Fibroblast of lung (primary cell): ENCODE measurements around the gene ZDHHC14. TPM values are rescaled to one million over a fixed set of nuclear protein-coding genes. Genes with fewer than 3 reads are reported as not detected.
A peak's percentile ranks its signal among the peaks of the same experiment; 100 is the strongest.

Experiments used
- DNase-seq, 2 donors: peaks; one replicate each; pipeline versions ENCODE4 v3.0.0 to v3.0.0-alpha.2; 2010; ENCODE audit warnings: low read depth in 2 of 2
- H2AFZ ChIP-seq: 2 replicates; pipeline ENCODE4 v1.5.1; 2012; ENCODE audit warnings: low read length, control low read depth, inconsistent platforms
- H3K27ac ChIP-seq: 2 replicates; pipeline ENCODE4 v1.5.1; 2011; ENCODE audit warnings: low read length, control low read depth; ENCODE audit not compliant: insufficient read depth
- H3K27me3 ChIP-seq: 2 replicates; pipeline ENCODE4 v1.5.1; 2011; ENCODE audit warnings: mild to moderate bottlenecking, low read length; ENCODE audit not compliant: control insufficient read depth, insufficient read depth
- H3K36me3 ChIP-seq: 2 replicates; pipeline ENCODE4 v1.5.1; 2011; ENCODE audit warnings: low read length; ENCODE audit not compliant: control insufficient read depth, insufficient read depth
- H3K4me1 ChIP-seq: 2 replicates; pipeline ENCODE4 v1.5.1; 2011; ENCODE audit warnings: low read length; ENCODE audit not compliant: control insufficient read depth, insufficient read depth; ENCODE audit errors: extremely low read depth
- H3K4me2 ChIP-seq: 2 replicates; pipeline ENCODE4 v1.5.1; 2011; ENCODE audit warnings: low read length, control low read depth; ENCODE audit not compliant: insufficient read depth; ENCODE audit errors: extremely low read depth
- H3K4me3 ChIP-seq, 4 experiments: fragments of 200-600 bp in 1 of 4; sonication (generic) in 1 of 4; replicated peaks in 1 of 4; 2 replicates each; pipeline ENCODE4 v1.5.1; 2011 to 2016; ENCODE audit warnings: low read length in 4 of 4, low read depth in 3 of 4, mild to moderate bottlenecking in 3 of 4, control low read depth in 2 of 4, inconsistent platforms in 1 of 4, mixed read lengths in 1 of 4; ENCODE audit not compliant: insufficient read depth in 1 of 4; ENCODE audit errors: control extremely low read depth in 1 of 4
- H3K79me2 ChIP-seq: 2 replicates; pipeline ENCODE4 v1.5.1; 2012; ENCODE audit warnings: mild to moderate bottlenecking, low read length, inconsistent platforms; ENCODE audit not compliant: control insufficient read depth, insufficient read depth
- H3K9ac ChIP-seq: 2 replicates; pipeline ENCODE4 v1.5.1; 2011; ENCODE audit warnings: mild to moderate bottlenecking, low read length, control low read depth; ENCODE audit not compliant: insufficient read depth
- H3K9me3 ChIP-seq: 2 replicates; pipeline ENCODE4 v1.5.1; 2012; ENCODE audit warnings: low read depth, low read length; ENCODE audit not compliant: control insufficient read depth, insufficient read depth
- H4K20me1 ChIP-seq: 2 replicates; pipeline ENCODE4 v1.5.1; 2011; ENCODE audit warnings: low read length; ENCODE audit not compliant: control insufficient read depth, insufficient read depth; ENCODE audit errors: extremely low read depth
- EZH2 ChIP-seq: IDR thresholded peaks from 2 replicates; pipeline ENCODE4 v1.5.1; 2012; ENCODE audit warnings: low read length, control low read depth, mild to moderate bottlenecking; ENCODE audit errors: missing control alignments
- polyA plus RNA-seq, 2 donors: library from polyadenylated mRNA; depleted of rRNA in 1 of 2; stranded (reverse) in 1 of 2; unstranded in 1 of 2; fragments of >200 nt; gene quantifications; 2 replicates each; pipeline ENCODE4 v1.2.1, GENCODE V29; 2011 to 2012; ENCODE audit warnings: missing spikeins in 1 of 2
- total RNA-seq: library from RNA; depleted of rRNA; stranded (reverse); fragments of >200 nt; gene quantifications from 2 replicates; pipeline ENCODE4 v1.2.1, GENCODE V29; 2014
- TF ChIP-seq, protein P1 (sequence below), 2 donors: IDR thresholded peaks in 1 of 2; conservative IDR thresholded peaks in 1 of 2; 1 replicate in 1 of 2; 2 replicates in 1 of 2; pipeline ENCODE4 v1.5.1; 2011 to 2012; ENCODE audit warnings: low read length in 2 of 2, control low read depth in 1 of 2, inconsistent platforms in 1 of 2, low read depth in 1 of 2, mild to moderate bottlenecking in 1 of 2

The ZDHHC14 gene
- total and polyA plus RNA-seq, 2 donors (not counting 1 experiment from before 2014, with no cell fraction given): 1.7 to 3.5 TPM

- Histone ChIP-seq H3K9me3 (no peaks in the 10 kb centered on the region), H3K27me3 (no peaks in the 10 kb centered on the region), H2AFZ (no peak overlapping the region), H3K79me2 (no peaks in the 10 kb centered on the region), H3K9ac (no peak overlapping the region), H3K4me3 (no peak overlapping the region), H3K36me3 (no peaks in the 10 kb centered on the region), H4K20me1 (no peaks in the 10 kb centered on the region), H3K4me2 (no peak overlapping the region), H3K4me1 (no peaks in the 10 kb centered on the region), H3K27ac (no peak overlapping the region)
- DNase-seq: peak in 1 of 2 donors; percentile 11
- no peak for TF ChIP-seq EZH2
- TF ChIP-seq, protein P1, sequence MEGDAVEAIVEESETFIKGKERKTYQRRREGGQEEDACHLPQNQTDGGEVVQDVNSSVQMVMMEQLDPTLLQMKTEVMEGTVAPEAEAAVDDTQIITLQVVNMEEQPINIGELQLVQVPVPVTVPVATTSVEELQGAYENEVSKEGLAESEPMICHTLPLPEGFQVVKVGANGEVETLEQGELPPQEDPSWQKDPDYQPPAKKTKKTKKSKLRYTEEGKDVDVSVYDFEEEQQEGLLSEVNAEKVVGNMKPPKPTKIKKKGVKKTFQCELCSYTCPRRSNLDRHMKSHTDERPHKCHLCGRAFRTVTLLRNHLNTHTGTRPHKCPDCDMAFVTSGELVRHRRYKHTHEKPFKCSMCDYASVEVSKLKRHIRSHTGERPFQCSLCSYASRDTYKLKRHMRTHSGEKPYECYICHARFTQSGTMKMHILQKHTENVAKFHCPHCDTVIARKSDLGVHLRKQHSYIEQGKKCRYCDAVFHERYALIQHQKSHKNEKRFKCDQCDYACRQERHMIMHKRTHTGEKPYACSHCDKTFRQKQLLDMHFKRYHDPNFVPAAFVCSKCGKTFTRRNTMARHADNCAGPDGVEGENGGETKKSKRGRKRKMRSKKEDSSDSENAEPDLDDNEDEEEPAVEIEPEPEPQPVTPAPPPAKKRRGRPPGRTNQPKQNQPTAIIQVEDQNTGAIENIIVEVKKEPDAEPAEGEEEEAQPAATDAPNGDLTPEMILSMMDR (conservative IDR thresholded peaks at IDR 0.05 in 1 of 2, IDR thresholded peaks at IDR 0.05 in 1 of 2; ENCODE audit: low read depth in 1 of 2, low read length in 2 of 2): no peak
Measured at GRCh38 chr6:157563611-157564284, 182.8 kb downstream of the ZDHHC14 start.

- no peaks in the 10 kb centered on the region for H3K4me1 ChIP-seq
- H3K36me3 ChIP-seq: no peaks in the 10 kb centered on the region
- H3K4me2 ChIP-seq: no peak overlapping the region
- H3K4me3 ChIP-seq: no peak overlapping the region
- H3K79me2 ChIP-seq: no peaks in the 10 kb centered on the region
- TF ChIP-seq, protein P1 (conservative IDR thresholded peaks at IDR 0.05 in 1 of 2, IDR thresholded peaks at IDR 0.05 in 1 of 2; ENCODE audit: low read depth in 1 of 2, low read length in 2 of 2): no peak
- no peak for TF ChIP-seq EZH2
- H3K27me3 ChIP-seq: no peaks in the 10 kb centered on the region
- no peak overlapping the region for H2AFZ ChIP-seq
- no peak overlapping the region for H3K9ac ChIP-seq
- H3K9me3 ChIP-seq: no peaks in the 10 kb centered on the region
- DNase-seq: no peak
- H3K27ac ChIP-seq: no peak overlapping the region
- no peaks in the 10 kb centered on the region for H4K20me1 ChIP-seq
Measured at GRCh38 chr6:157568702-157569101, 187.7 kb downstream of the ZDHHC14 start.

GRCh38 chr6:157569543-157569942, 188.6 kb downstream of the ZDHHC14 start:
- no peak overlapping the region for H2AFZ ChIP-seq
- DNase-seq: no peak
- H3K4me3 ChIP-seq: no peak overlapping the region
- H3K36me3 ChIP-seq: no peaks in the 10 kb centered on the region
- H3K79me2 ChIP-seq: no peaks in the 10 kb centered on the region
- TF ChIP-seq, protein P1 (conservative IDR thresholded peaks at IDR 0.05 in 1 of 2, IDR thresholded peaks at IDR 0.05 in 1 of 2; ENCODE audit: low read depth in 1 of 2, low read length in 2 of 2): no peak
- TF ChIP-seq EZH2: no peak
- H3K27ac ChIP-seq: no peak overlapping the region
- H3K27me3 ChIP-seq: no peaks in the 10 kb centered on the region
- H3K4me2 ChIP-seq: no peak overlapping the region
- no peaks in the 10 kb centered on the region for H3K4me1 ChIP-seq
- H4K20me1 ChIP-seq: no peaks in the 10 kb centered on the region
- no peak overlapping the region for H3K9ac ChIP-seq
- H3K9me3 ChIP-seq: no peaks in the 10 kb centered on the region
